Panc1 (cell line): ENCODE data around the gene PRDM5. TPM values are rescaled to one million over a fixed set of nuclear protein-coding genes. Genes with fewer than 3 reads are reported as not detected.

Experiments used
- ATAC-seq: fragments of 200-7000 bp; cut with Tn5 transposase; 2 replicates; pipeline ENCODE4 v1.9.1; 2020; ENCODE audit warnings: mild to moderate bottlenecking, moderate library complexity
- BruUV-seq: library from RNA; stranded (reverse); fragments of 400-500 nt; replicated peaks from 2 replicates; lab custom pipeline; 2021; lab: Mats Ljungman, UMichigan
- CTCF ChIA-PET: fragments of 300-600 bp; sonication (Branson Sonifier 250); formaldehyde crosslinking; loops from one replicate; lab custom pipeline; 2022; ENCODE audit warnings: antibody characterized with exemption; lab: Charles Lee
- POLR2A ChIA-PET: fragments of 300-600 bp; sonication (Branson Sonifier 250); formaldehyde crosslinking; loops from one replicate; lab custom pipeline; 2022; ENCODE audit warnings: antibody characterized with exemption; lab: Charles Lee
- DNase-seq: peaks from one replicate; pipeline ENCODE4 v3.0.0-alpha.2; 2010; ENCODE audit warnings: low read depth, low spot score
- H3K27ac ChIP-seq: 2 replicates; pipeline ENCODE4 v1.5.1; 2011; ENCODE audit warnings: mild to moderate bottlenecking, low read length, inconsistent platforms
- H3K27me3 ChIP-seq: fragments of 200-500 bp; sonication (Bioruptor generic); 2 replicates; pipeline ENCODE4 v1.6.0; 2014; ENCODE audit warnings: low read length, inconsistent platforms; ENCODE audit not compliant: control insufficient read depth, insufficient read depth
- H3K36me3 ChIP-seq: fragments of 200-500 bp; sonication (Bioruptor generic); 2 replicates; pipeline ENCODE4 v1.5.1; 2014; ENCODE audit warnings: inconsistent platforms, mild to moderate bottlenecking, low read length, moderate library complexity; ENCODE audit not compliant: control insufficient read depth, insufficient read depth
- H3K4me1 ChIP-seq: 2 replicates; pipeline ENCODE4 v1.5.1; 2011; ENCODE audit warnings: inconsistent platforms, mild to moderate bottlenecking, low read length, moderate library complexity; ENCODE audit not compliant: control insufficient read depth, insufficient read depth
- H3K4me3 ChIP-seq, 2 experiments: 2 replicates each; pipeline ENCODE4 v1.5.1; 2011 to 2012; ENCODE audit warnings: low read depth in 2 of 2, low read length in 2 of 2, mild to moderate bottlenecking in 2 of 2, inconsistent platforms in 1 of 2, moderate library complexity in 1 of 2
- H3K9me3 ChIP-seq: fragments of 200-500 bp; sonication (Bioruptor generic); 2 replicates; pipeline ENCODE4 v1.5.1; 2014; ENCODE audit warnings: low read depth, mild to moderate bottlenecking, inconsistent platforms, low read length, moderate library complexity; ENCODE audit not compliant: control insufficient read depth, insufficient read depth
- CTCF ChIP-seq: fragments of 450-650 bp; IDR thresholded peaks from 2 replicates; pipeline ENCODE4 v1.5.1; 2017; ENCODE audit warnings: mild to moderate bottlenecking
- POLR2AphosphoS5 ChIP-seq: IDR thresholded peaks from 2 replicates; pipeline ENCODE4 v1.6.1; 2012; ENCODE audit warnings: mild to moderate bottlenecking, low read depth, low read length, moderate library complexity
- REST ChIP-seq, 2 experiments: IDR thresholded peaks; 2 replicates each; pipeline ENCODE4 v1.6.1; 2011 to 2012; ENCODE audit warnings: low read depth in 2 of 2, control low read depth in 1 of 2, low read length in 1 of 2, mild to moderate bottlenecking in 1 of 2, moderate library complexity in 1 of 2; ENCODE audit not compliant: insufficient read depth in 1 of 2
- SIN3A ChIP-seq: IDR thresholded peaks from 2 replicates; pipeline ENCODE4 v1.6.1; 2012; ENCODE audit warnings: low read depth, mild to moderate bottlenecking, low read length, moderate library complexity, borderline replicate concordance; ENCODE audit not compliant: insufficient read depth
- TCF7L2 ChIP-seq: IDR thresholded peaks from 2 replicates; pipeline ENCODE4 v1.6.1; 2011; ENCODE audit warnings: mild to moderate bottlenecking, low read depth, low read length, inconsistent platforms
- in situ Hi-C: cut with HindIII; loops from 2 replicates; pipeline ENCODE4 v1.10.0; 2016; ENCODE audit warnings: low sequenced_read_pairs, low pct_unique_long_range_greater_than_20kb
- intact Hi-C: fragments of 100-400 bp; cut with micrococcal nuclease; formaldehyde crosslinking; loops from one replicate; pipeline ENCODE4 v1.10.0; 2022; ENCODE audit not compliant: unreplicated experiment
- total RNA-seq: library from RNA; stranded (reverse); gene quantifications from one replicate; pipeline ENCODE4 v1.2.1, GENCODE V29; 2021; ENCODE audit not compliant: unreplicated experiment

Gene PRDM5
- total RNA-seq, 1 experiment from 2014 or later = 8.4 TPM

- Histone ChIP-seq H3K27ac (no peak overlapping the region), H3K27me3 (no peaks in the 10 kb centered on the region), H3K36me3 (no peaks in the 10 kb centered on the region), H3K4me1 (peaks cover 5% of the 10 kb centered on the region; the same call in 1 of the 2 replicates), H3K4me3 (no peak overlapping the region), H3K9me3 (no peaks in the 10 kb centered on the region)
- no peak for DNase-seq
- POLR2A ChIA-PET = interaction anchor here (0.6 kb wide), 1 partner anchor 9 kb away, joined by 9 read pairs; no protein-coding TSS in a partner anchor
- TF ChIP-seq REST (IDR thresholded peaks at IDR 0.05; ENCODE audit: insufficient read depth in 1 of 2, low read depth in 2 of 2, low read length in 1 of 2) (no peak), POLR2AphosphoS5 (no peak), TCF7L2 (no peak), CTCF (no peak)
- ATAC-seq = no peak
- CTCF ChIA-PET = no interaction called here
- intact Hi-C loops (no loop called here), in situ Hi-C loops (no loop called here)
- no TSS peak for BruUV-seq
These were observed 3.7 kb downstream of the PRDM5 start for GRCh38 chr4:120918788-120919187.

GRCh38 chr4:120918092-120918491, 4.4 kb downstream of the PRDM5 start:
- TF ChIP-seq SIN3A (no peak), POLR2AphosphoS5 (no peak), REST (IDR thresholded peaks at IDR 0.05; ENCODE audit: insufficient read depth in 1 of 2, low read depth in 2 of 2, low read length in 1 of 2) (no peak), CTCF (no peak), TCF7L2 (no peak)
- H3K36me3 ChIP-seq = no peaks in the 10 kb centered on the region
- H3K27me3 ChIP-seq = no peaks in the 10 kb centered on the region
- ChIA-PET CTCF (no interaction called here), POLR2A (no interaction called here)
- H3K4me3 ChIP-seq = no peak overlapping the region
- H3K27ac ChIP-seq = no peak overlapping the region
- in situ Hi-C loops (no loop called here), intact Hi-C loops (no loop called here)
- DNase-seq (no peak), ATAC-seq (no peak)
- no TSS peak for BruUV-seq
- H3K4me1 ChIP-seq = no peaks in the 10 kb centered on the region; the same call in 1 of the 2 replicates
- no peaks in the 10 kb centered on the region for H3K9me3 ChIP-seq
